ENCODE data around the gene UBE2I. TPM values are rescaled to one million over a fixed set of nuclear protein-coding genes. Genes with fewer than 3 reads are reported as not detected.

UBE2I gene
- total RNA-seq, 1 donor from 2014 or later: 105 TPM

- Mint-ChIP-seq H3K4me3 (ENCODE audit: unreplicated experiment) (no peak overlapping the region), H3K27ac (ENCODE audit: unreplicated experiment) (no peak overlapping the region), H3K4me1 (ENCODE audit: low read depth) (peaks cover 10% of the 10 kb centered on the region), H3K27me3 (ENCODE audit: low read depth) (peaks cover 29% of the 10 kb centered on the region), H3K36me3 (ENCODE audit: low read depth) (no peaks in the 10 kb centered on the region), H3K9me3 (ENCODE audit: low read depth) (no peaks in the 10 kb centered on the region)
- DNase-seq (ENCODE audit: low spot score): no peak
- TF ChIP-seq, protein P1, sequence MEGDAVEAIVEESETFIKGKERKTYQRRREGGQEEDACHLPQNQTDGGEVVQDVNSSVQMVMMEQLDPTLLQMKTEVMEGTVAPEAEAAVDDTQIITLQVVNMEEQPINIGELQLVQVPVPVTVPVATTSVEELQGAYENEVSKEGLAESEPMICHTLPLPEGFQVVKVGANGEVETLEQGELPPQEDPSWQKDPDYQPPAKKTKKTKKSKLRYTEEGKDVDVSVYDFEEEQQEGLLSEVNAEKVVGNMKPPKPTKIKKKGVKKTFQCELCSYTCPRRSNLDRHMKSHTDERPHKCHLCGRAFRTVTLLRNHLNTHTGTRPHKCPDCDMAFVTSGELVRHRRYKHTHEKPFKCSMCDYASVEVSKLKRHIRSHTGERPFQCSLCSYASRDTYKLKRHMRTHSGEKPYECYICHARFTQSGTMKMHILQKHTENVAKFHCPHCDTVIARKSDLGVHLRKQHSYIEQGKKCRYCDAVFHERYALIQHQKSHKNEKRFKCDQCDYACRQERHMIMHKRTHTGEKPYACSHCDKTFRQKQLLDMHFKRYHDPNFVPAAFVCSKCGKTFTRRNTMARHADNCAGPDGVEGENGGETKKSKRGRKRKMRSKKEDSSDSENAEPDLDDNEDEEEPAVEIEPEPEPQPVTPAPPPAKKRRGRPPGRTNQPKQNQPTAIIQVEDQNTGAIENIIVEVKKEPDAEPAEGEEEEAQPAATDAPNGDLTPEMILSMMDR (IDR thresholded peaks at IDR 0.05): no peak
Observed at GRCh38 chr16:1274767-1275166, 34.7 kb upstream of the UBE2I start.

DNA sequence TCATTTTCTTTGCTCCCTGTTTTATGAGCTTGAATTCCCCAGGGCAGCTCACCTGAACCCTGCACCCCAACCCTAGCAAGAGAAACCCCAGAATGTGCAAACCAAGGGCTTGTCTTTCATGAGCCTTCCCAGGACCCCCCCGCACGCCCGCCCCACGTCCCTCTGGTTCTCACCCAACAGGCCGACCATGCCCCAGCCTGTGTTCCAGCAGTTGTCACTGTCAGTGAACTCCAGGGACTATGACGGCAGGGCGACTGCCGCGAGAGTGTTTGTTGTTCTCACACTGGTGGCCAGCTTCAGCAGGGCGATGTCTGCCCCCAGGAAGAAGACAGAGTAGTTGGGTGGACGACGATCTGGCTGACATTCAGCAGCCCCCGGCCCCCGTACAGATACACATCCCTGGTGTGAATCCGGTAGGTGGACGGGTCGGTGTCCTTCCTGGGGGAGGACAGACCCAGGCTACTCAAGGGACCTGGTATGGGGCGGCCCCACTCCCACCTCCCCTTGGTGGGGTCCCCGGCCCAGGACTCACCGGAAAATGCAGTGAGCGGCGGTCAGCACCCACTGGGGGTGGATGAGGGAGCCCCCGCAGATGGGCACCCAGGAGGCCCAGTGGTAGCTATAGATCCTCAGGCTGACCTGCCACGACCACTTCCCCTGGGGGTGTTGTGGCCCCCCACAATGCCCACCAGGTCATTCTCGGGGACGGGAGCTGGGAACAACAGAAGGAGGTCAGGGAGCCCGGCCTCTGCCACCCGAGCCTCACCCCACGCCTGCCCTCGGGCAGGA, 33.5 kb upstream of the UBE2I start:
- no peaks in the 10 kb centered on the region for H3K36me3 Mint-ChIP-seq (ENCODE audit: low read depth)
- no peak overlapping the region for H3K27ac Mint-ChIP-seq (ENCODE audit: unreplicated experiment)
- H3K4me3 Mint-ChIP-seq (ENCODE audit: unreplicated experiment): no peak overlapping the region

DNA sequence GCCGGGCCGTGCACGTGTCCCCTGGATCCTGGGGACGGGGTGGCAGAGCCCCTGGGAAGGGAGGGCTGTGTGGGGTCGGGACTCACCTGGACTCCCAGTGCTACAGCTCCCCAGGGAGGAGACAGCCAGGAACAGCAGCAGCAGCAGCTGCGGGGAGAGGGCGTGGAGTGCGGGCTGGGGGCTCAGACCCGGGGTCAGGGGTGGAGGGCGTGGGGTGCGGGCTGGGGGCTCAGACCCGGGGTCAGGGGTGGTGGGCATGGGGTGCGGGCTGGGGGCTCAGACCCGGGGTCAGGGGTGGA, 32.9 kb upstream of the UBE2I start:
- peaks cover 6% of the 10 kb centered on the region for H3K4me1 Mint-ChIP-seq (ENCODE audit: low read depth)
- H3K9me3 Mint-ChIP-seq (ENCODE audit: low read depth): no peaks in the 10 kb centered on the region
- H3K27me3 Mint-ChIP-seq (ENCODE audit: low read depth): peaks cover 28% of the 10 kb centered on the region
- H3K36me3 Mint-ChIP-seq (ENCODE audit: low read depth): no peaks in the 10 kb centered on the region
- H3K4me3 Mint-ChIP-seq (ENCODE audit: unreplicated experiment): no peak overlapping the region
- no peak for DNase-seq (ENCODE audit: low spot score)
- H3K27ac Mint-ChIP-seq (ENCODE audit: unreplicated experiment): no peak overlapping the region
- TF ChIP-seq, protein P1 (IDR thresholded peaks at IDR 0.05): no peak

More for the DNA sequence above, 33.5 kb upstream of the UBE2I start:
- H3K27me3 Mint-ChIP-seq (ENCODE audit: low read depth): peaks cover 25% of the 10 kb centered on the region
- H3K4me1 Mint-ChIP-seq (ENCODE audit: low read depth): peaks cover 10% of the 10 kb centered on the region
- TF ChIP-seq, protein P1 (IDR thresholded peaks at IDR 0.05): no peak
- no peaks in the 10 kb centered on the region for H3K9me3 Mint-ChIP-seq (ENCODE audit: low read depth)
- peak; percentile 87 for DNase-seq (ENCODE audit: low spot score)

- peak; percentile 86 for DNase-seq (ENCODE audit: low spot score)
- TF ChIP-seq, protein P1 (IDR thresholded peaks at IDR 0.05): no peak
- Mint-ChIP-seq H3K9me3 (ENCODE audit: low read depth) (no peaks in the 10 kb centered on the region), H3K27ac (ENCODE audit: unreplicated experiment) (no peak overlapping the region), H3K36me3 (ENCODE audit: low read depth) (no peaks in the 10 kb centered on the region), H3K4me3 (ENCODE audit: unreplicated experiment) (no peak overlapping the region), H3K27me3 (ENCODE audit: low read depth) (peaks cover 28% of the 10 kb centered on the region), H3K4me1 (ENCODE audit: low read depth) (peaks cover 3% of the 10 kb centered on the region)
Observed at GRCh38 chr16:1277151-1277598, 32.3 kb upstream of the UBE2I start.

- H3K9me3 Mint-ChIP-seq (ENCODE audit: low read depth): no peaks in the 10 kb centered on the region
- H3K4me3 Mint-ChIP-seq (ENCODE audit: unreplicated experiment): no peak overlapping the region
- H3K27ac Mint-ChIP-seq (ENCODE audit: unreplicated experiment): no peak overlapping the region
- TF ChIP-seq, protein P1 (IDR thresholded peaks at IDR 0.05): no peak
- H3K4me1 Mint-ChIP-seq (ENCODE audit: low read depth): peaks cover 2% of the 10 kb centered on the region
- H3K36me3 Mint-ChIP-seq (ENCODE audit: low read depth): no peaks in the 10 kb centered on the region
- H3K27me3 Mint-ChIP-seq (ENCODE audit: low read depth): peaks cover 30% of the 10 kb centered on the region
- peak; percentile 75 for DNase-seq (ENCODE audit: low spot score)
Observed at GRCh38 chr16:1277617-1278282, 31.7 kb upstream of the UBE2I start.
